Stromal cell of bone marrow (primary cell): ENCODE measurements around the gene TENT4A.
"Not testable (repeated sequence)": the region's sequence is repeated elsewhere in the genome, so short reads cannot be mapped to it uniquely, and the experiment has no call there.

Experiments used
- DNase-seq: peaks from one replicate; pipeline ENCODE4 v3.0.0-alpha.2; 2012; ENCODE audit warnings: low read depth

Gene TENT4A

GRCh38 chr5:6773342-6774035 lies 60.3 kb downstream of the TENT4A start:
- DNase-seq = no peak

GRCh38 chr5:6774207-6774606 lies 61.0 kb downstream of the TENT4A start:
- DNase-seq = not testable (repeated sequence)

GRCh38 chr5:6774721-6775204 lies 61.5 kb downstream of the TENT4A start:
- DNase-seq = no peak

- DNase-seq = no peak
Observed at GRCh38 chr5:6775571-6775970, 62.3 kb downstream of the TENT4A start.

GRCh38 chr5:6780802-6781391 lies 67.7 kb downstream of the TENT4A start:
- DNase-seq = no peak

- DNase-seq = no peak
Observed at GRCh38 chr5:6781716-6782115, 68.5 kb downstream of the TENT4A start.

GRCh38 chr5:6783787-6784186 lies 70.6 kb downstream of the TENT4A start:
- no peak for DNase-seq

GRCh38 chr5:6784481-6784880 lies 71.2 kb downstream of the TENT4A start:
- DNase-seq = no peak

GRCh38 chr5:6785161-6785860 lies 72.1 kb downstream of the TENT4A start:
- DNase-seq = no peak

GRCh38 chr5:6785861-6786180 lies 72.6 kb downstream of the TENT4A start:
- DNase-seq = no peak

GRCh38 chr5:6786786-6787495 lies 73.7 kb downstream of the TENT4A start:
- DNase-seq = peak; percentile 9

GRCh38 chr5:6787941-6788340 lies 74.7 kb downstream of the TENT4A start:
- no peak for DNase-seq

- no peak for DNase-seq
Observed at GRCh38 chr5:6788439-6788838, 75.2 kb downstream of the TENT4A start.

GRCh38 chr5:6788956-6789649 lies 75.9 kb downstream of the TENT4A start:
- peak; percentile 3 for DNase-seq

GRCh38 chr5:6790346-6790865 lies 77.2 kb downstream of the TENT4A start:
- DNase-seq = no peak

GRCh38 chr5:6791031-6791430 lies 77.8 kb downstream of the TENT4A start:
- DNase-seq = no peak

- no peak for DNase-seq
Observed at GRCh38 chr5:6792376-6792775, 79.1 kb downstream of the TENT4A start.

GRCh38 chr5:6792911-6793471 lies 79.8 kb downstream of the TENT4A start:
- no peak for DNase-seq

- DNase-seq = no peak
Observed at GRCh38 chr5:6801236-6801635, 88.0 kb downstream of the TENT4A start.

GRCh38 chr5:6803981-6804550 lies 90.8 kb downstream of the TENT4A start:
- no peak for DNase-seq
